Osteocyte (in vitro differentiated cells): ENCODE results near the gene RUFY3. TPM values are rescaled to one million over a fixed set of nuclear protein-coding genes. Genes with fewer than 3 reads are reported as not detected.

ENCODE experiments used
- DNase-seq: peaks from one replicate; pipeline ENCODE4 v3.0.0; 2021; ENCODE audit warnings: mixed read lengths; ENCODE audit not compliant: unreplicated experiment; ENCODE audit errors: extremely low spot score
- H3K27ac Mint-ChIP-seq: one replicate; pipeline ENCODE4 v1.8.0; 2021; ENCODE audit warnings: mild to moderate bottlenecking, mixed read lengths; ENCODE audit not compliant: unreplicated experiment
- H3K27me3 Mint-ChIP-seq: one replicate; pipeline ENCODE4 v1.8.0; 2021; ENCODE audit warnings: mixed read lengths; ENCODE audit not compliant: unreplicated experiment
- H3K36me3 Mint-ChIP-seq: one replicate; pipeline ENCODE4 v1.8.0; 2021; ENCODE audit warnings: mixed read lengths; ENCODE audit not compliant: unreplicated experiment
- H3K4me1 Mint-ChIP-seq: one replicate; pipeline ENCODE4 v1.8.0; 2021; ENCODE audit warnings: mixed read lengths; ENCODE audit not compliant: unreplicated experiment
- H3K4me3 Mint-ChIP-seq: one replicate; pipeline ENCODE4 v1.8.0; 2021; ENCODE audit warnings: mild to moderate bottlenecking, moderate library complexity, mixed read lengths; ENCODE audit not compliant: unreplicated experiment
- H3K9me3 Mint-ChIP-seq: one replicate; pipeline ENCODE4 v1.8.0; 2021; ENCODE audit warnings: mixed read lengths; ENCODE audit not compliant: unreplicated experiment
- CTCF ChIP-seq: fragments of 200-600 bp; sonication (generic); IDR thresholded peaks from 2 replicates; pipeline ENCODE4 v1.5.0; 2021; ENCODE audit warnings: antibody characterized with exemption, mild to moderate bottlenecking, moderate library complexity
- total RNA-seq: library from RNA; stranded (reverse); gene quantifications from 2 replicates; pipeline ENCODE4 v1.2.1, GENCODE V29; 2021

The RUFY3 gene
- total RNA-seq, 1 donor from 2014 or later: 73.5 TPM

- Mint-ChIP-seq H3K36me3 (no peaks in the 10 kb centered on the region), H3K9me3 (no peaks in the 10 kb centered on the region), H3K27me3 (no peaks in the 10 kb centered on the region), H3K4me1 (peaks cover 23% of the 10 kb centered on the region), H3K27ac (peak overlapping the region; percentile 87), H3K4me3 (peak overlapping the region; percentile 79)
- DNase-seq: no peak
- no peak for TF ChIP-seq CTCF
Observed at GRCh38 chr4:70703619-70704214, 18.0 kb upstream of the RUFY3 start.

- H3K27me3 Mint-ChIP-seq: no peaks in the 10 kb centered on the region
- H3K4me3 Mint-ChIP-seq: peak overlapping the region; percentile 79
- H3K4me1 Mint-ChIP-seq: peaks cover 23% of the 10 kb centered on the region
- H3K36me3 Mint-ChIP-seq: no peaks in the 10 kb centered on the region
- DNase-seq: peak; percentile 90
- TF ChIP-seq CTCF: peak; percentile 47
- H3K27ac Mint-ChIP-seq: peak overlapping the region; percentile 87
- no peaks in the 10 kb centered on the region for H3K9me3 Mint-ChIP-seq
Observed at GRCh38 chr4:70704215-70704930, 17.4 kb upstream of the RUFY3 start.

- no peaks in the 10 kb centered on the region for H3K9me3 Mint-ChIP-seq
- no peak for DNase-seq
- TF ChIP-seq CTCF: no peak
- peak overlapping the region; percentile 47 for H3K4me3 Mint-ChIP-seq
- H3K4me1 Mint-ChIP-seq: peaks cover 25% of the 10 kb centered on the region
- no peaks in the 10 kb centered on the region for H3K27me3 Mint-ChIP-seq
- no peaks in the 10 kb centered on the region for H3K36me3 Mint-ChIP-seq
- H3K27ac Mint-ChIP-seq: no peak overlapping the region
Observed at GRCh38 chr4:70704931-70705182, 16.9 kb upstream of the RUFY3 start.

- Mint-ChIP-seq H3K36me3 (no peaks in the 10 kb centered on the region), H3K4me3 (peak overlapping the region; percentile 80), H3K27me3 (no peaks in the 10 kb centered on the region), H3K27ac (peak overlapping the region; percentile 86), H3K9me3 (no peaks in the 10 kb centered on the region), H3K4me1 (peaks cover 25% of the 10 kb centered on the region)
- no peak for TF ChIP-seq CTCF
- peak; percentile 88 for DNase-seq
Observed at GRCh38 chr4:70705183-70706043, 16.4 kb upstream of the RUFY3 start.

- no peak for DNase-seq
- Mint-ChIP-seq H3K27me3 (no peaks in the 10 kb centered on the region), H3K4me1 (peaks cover 25% of the 10 kb centered on the region), H3K36me3 (no peaks in the 10 kb centered on the region), H3K9me3 (no peaks in the 10 kb centered on the region), H3K4me3 (peak overlapping the region; percentile 80), H3K27ac (peak overlapping the region; percentile 86)
- no peak for TF ChIP-seq CTCF
Observed at GRCh38 chr4:70706044-70706461, 15.7 kb upstream of the RUFY3 start.
